Trophoblast cell (in vitro differentiated cells and primary cell): Measurements from ENCODE around the gene SKI.
A peak's percentile ranks its signal among the peaks of the same experiment; 100 is the strongest.

Experiments
- DNase-seq, 2 donors: peaks; one replicate each; pipeline ENCODE4 v3.0.0-alpha.2; 2016
- H2AFZ ChIP-seq: 2 replicates; pipeline ENCODE4 v1.6.1; 2013; ENCODE audit warnings: low read length, moderate library complexity, mild to moderate bottlenecking; ENCODE audit not compliant: insufficient read depth, poor library complexity
- H2AK5ac ChIP-seq: 2 replicates; pipeline ENCODE4 v1.6.1; 2013; ENCODE audit warnings: mild to moderate bottlenecking, low read length
- H2BK120ac ChIP-seq: 2 replicates; pipeline ENCODE4 v1.6.1; 2013; ENCODE audit warnings: low read length, mild to moderate bottlenecking, moderate library complexity; ENCODE audit not compliant: insufficient read depth, poor library complexity
- H2BK12ac ChIP-seq: 2 replicates; pipeline ENCODE4 v1.6.1; 2013; ENCODE audit warnings: mild to moderate bottlenecking, low read length, moderate library complexity
- H2BK5ac ChIP-seq: 2 replicates; pipeline ENCODE4 v1.6.1; 2013; ENCODE audit warnings: low read length, low read depth, moderate library complexity, mild to moderate bottlenecking; ENCODE audit not compliant: poor library complexity
- H3K14ac ChIP-seq: 2 replicates; pipeline ENCODE4 v1.6.1; 2013; ENCODE audit warnings: mild to moderate bottlenecking, low read length
- H3K18ac ChIP-seq: 2 replicates; pipeline ENCODE4 v1.6.1; 2013; ENCODE audit warnings: mild to moderate bottlenecking, low read length
- H3K23ac ChIP-seq: 2 replicates; pipeline ENCODE4 v1.6.1; 2013; ENCODE audit warnings: low read length
- H3K27ac ChIP-seq: 2 replicates; pipeline ENCODE4 v1.5.1; 2013; ENCODE audit warnings: low read depth, mild to moderate bottlenecking, inconsistent platforms, low read length, moderate library complexity
- H3K27me3 ChIP-seq: 2 replicates; pipeline ENCODE4 v1.6.1; 2013; ENCODE audit warnings: inconsistent platforms, mild to moderate bottlenecking, low read length, moderate library complexity; ENCODE audit not compliant: insufficient read depth
- H3K36me3 ChIP-seq, 2 experiments: 1 replicate in 1 of 2; 2 replicates in 1 of 2; pipeline ENCODE4 v1.6.1; 2013; ENCODE audit warnings: low read length in 2 of 2, mild to moderate bottlenecking in 2 of 2, moderate library complexity in 1 of 2; ENCODE audit not compliant: insufficient read depth in 2 of 2, control insufficient read depth in 1 of 2
- H3K4ac ChIP-seq: 2 replicates; pipeline ENCODE4 v1.6.1; 2013; ENCODE audit warnings: low read depth, mild to moderate bottlenecking, low read length, moderate library complexity
- H3K4me1 ChIP-seq, 2 experiments: 1 replicate in 1 of 2; 2 replicates in 1 of 2; pipeline ENCODE4 v1.6.1; 2013; ENCODE audit warnings: low read length in 2 of 2, mild to moderate bottlenecking in 2 of 2, moderate library complexity in 1 of 2; ENCODE audit not compliant: insufficient read depth in 2 of 2, control insufficient read depth in 1 of 2
- H3K4me2 ChIP-seq: 2 replicates; pipeline ENCODE4 v1.6.1; 2013; ENCODE audit warnings: inconsistent platforms, mild to moderate bottlenecking, low read length, moderate library complexity
- H3K4me3 ChIP-seq: 2 replicates; pipeline ENCODE4 v1.5.1; 2013; ENCODE audit warnings: mild to moderate bottlenecking, low read depth, low read length, inconsistent platforms
- H3K79me1 ChIP-seq: one replicate; pipeline ENCODE4 v1.6.1; 2013; ENCODE audit warnings: low read length
- H3K79me2 ChIP-seq: 2 replicates; pipeline ENCODE4 v1.6.1; 2013; ENCODE audit warnings: low read length, mild to moderate bottlenecking; ENCODE audit not compliant: control insufficient read depth, insufficient read depth, poor library complexity
- H3K9ac ChIP-seq: 2 replicates; pipeline ENCODE4 v1.6.1; 2013; ENCODE audit warnings: mild to moderate bottlenecking, low read length
- H3K9me3 ChIP-seq: 2 replicates; pipeline ENCODE4 v1.6.1; 2013; ENCODE audit warnings: low read depth, mild to moderate bottlenecking, control low read depth, inconsistent platforms, low read length; ENCODE audit not compliant: insufficient read depth
- H4K12ac ChIP-seq: 2 replicates; pipeline ENCODE4 v1.6.1; 2013; ENCODE audit warnings: low read depth, mild to moderate bottlenecking, low read length, moderate library complexity
- H4K8ac ChIP-seq: 2 replicates; pipeline ENCODE4 v1.6.1; 2013; ENCODE audit warnings: low read depth, mild to moderate bottlenecking, low read length, moderate library complexity
- H4K91ac ChIP-seq: one replicate; pipeline ENCODE4 v1.6.1; 2013; ENCODE audit warnings: low read depth, mild to moderate bottlenecking, low read length, moderate library complexity
- WGBS: extraction: QIAGEN DNeasy Blood & Tissue Kit; methylation state at CpG from one replicate; pipeline ENCODE4 v1.1.7; 2013; ENCODE audit warnings: missing lambda C conversion rate; ENCODE audit not compliant: insufficient read length, insufficient coverage; ENCODE audit errors: extremely low coverage; 5-methylcytosine and 5-hydroxymethylcytosine counted together

SKI gene

GRCh38 chr1:2343023-2343935 is 115.2 kb downstream of the SKI start:
- Histone ChIP-seq H3K4me1 (no peaks in the 10 kb centered on the region), H4K91ac (no peak overlapping the region), H3K79me2 (no peaks in the 10 kb centered on the region), H3K4me2 (no peak overlapping the region), H4K12ac (no peak overlapping the region), H3K27ac (no peak overlapping the region), H3K9ac (no peak overlapping the region), H3K18ac (no peak overlapping the region), H3K27me3 (no peaks in the 10 kb centered on the region), H3K36me3 (no peaks in the 10 kb centered on the region), H3K4me3 (no peak overlapping the region), H3K79me1 (no peaks in the 10 kb centered on the region), H2BK5ac (no peak overlapping the region), H4K8ac (no peak overlapping the region), H3K14ac (no peak overlapping the region), H3K9me3 (peaks cover 5% of the 10 kb centered on the region), H2AK5ac (no peak overlapping the region), H2BK12ac (no peak overlapping the region), H2AFZ (no peak overlapping the region), H3K23ac (no peak overlapping the region), H2BK120ac (no peak overlapping the region), H3K4ac (no peak overlapping the region)
- WGBS: no CpG with 5 or more reads among the region's 39 CpGs
- DNase-seq: no peak

GRCh38 chr1:2344121-2344681 is 116.1 kb downstream of the SKI start:
- H3K36me3 ChIP-seq: no peaks in the 10 kb centered on the region
- H3K18ac ChIP-seq: no peak overlapping the region
- no peak overlapping the region for H3K4ac ChIP-seq
- H3K9me3 ChIP-seq: peaks cover 5% of the 10 kb centered on the region
- H2BK120ac ChIP-seq: no peak overlapping the region
- no peaks in the 10 kb centered on the region for H3K79me1 ChIP-seq
- no peak overlapping the region for H3K27ac ChIP-seq
- H2BK5ac ChIP-seq: no peak overlapping the region
- H3K27me3 ChIP-seq: no peaks in the 10 kb centered on the region
- peak in 1 of 2 donors; percentile 39 for DNase-seq
- H2AFZ ChIP-seq: no peak overlapping the region
- H2AK5ac ChIP-seq: no peak overlapping the region
- no peak overlapping the region for H3K23ac ChIP-seq
- H3K4me1 ChIP-seq: no peaks in the 10 kb centered on the region
- no peak overlapping the region for H3K9ac ChIP-seq
- no CpG with 5 or more reads among the region's 24 CpGs for WGBS
- H3K4me2 ChIP-seq: no peak overlapping the region
- no peak overlapping the region for H4K12ac ChIP-seq
- no peak overlapping the region for H3K14ac ChIP-seq
- no peaks in the 10 kb centered on the region for H3K79me2 ChIP-seq
- H4K8ac ChIP-seq: no peak overlapping the region
- H2BK12ac ChIP-seq: no peak overlapping the region
- no peak overlapping the region for H4K91ac ChIP-seq
- H3K4me3 ChIP-seq: no peak overlapping the region

GRCh38 chr1:2344744-2345296 is 116.7 kb downstream of the SKI start:
- Histone ChIP-seq H3K14ac (no peak overlapping the region), H3K23ac (no peak overlapping the region), H3K79me1 (no peaks in the 10 kb centered on the region), H3K27me3 (no peaks in the 10 kb centered on the region), H3K4me3 (no peak overlapping the region), H3K36me3 (no peaks in the 10 kb centered on the region), H3K9me3 (peaks cover 5% of the 10 kb centered on the region), H4K8ac (no peak overlapping the region), H4K12ac (no peak overlapping the region), H3K4me2 (no peak overlapping the region), H3K9ac (no peak overlapping the region), H2BK12ac (no peak overlapping the region), H3K27ac (no peak overlapping the region), H4K91ac (no peak overlapping the region), H2BK5ac (no peak overlapping the region), H2AK5ac (no peak overlapping the region), H3K79me2 (no peaks in the 10 kb centered on the region), H3K4ac (no peak overlapping the region), H2AFZ (no peak overlapping the region), H3K18ac (no peak overlapping the region), H3K4me1 (no peaks in the 10 kb centered on the region), H2BK120ac (no peak overlapping the region)
- DNase-seq: no peak
- no CpG with 5 or more reads among the region's 29 CpGs for WGBS

GRCh38 chr1:2345297-2346075 is 117.4 kb downstream of the SKI start:
- Histone ChIP-seq H3K4ac (no peak overlapping the region), H3K14ac (no peak overlapping the region), H2BK5ac (no peak overlapping the region), H3K9ac (no peak overlapping the region), H4K12ac (no peak overlapping the region), H3K18ac (no peak overlapping the region), H3K4me2 (no peak overlapping the region), H3K4me3 (no peak overlapping the region), H3K36me3 (no peaks in the 10 kb centered on the region), H4K8ac (no peak overlapping the region), H2AFZ (no peak overlapping the region), H2BK12ac (no peak overlapping the region), H3K4me1 (no peaks in the 10 kb centered on the region), H3K27me3 (no peaks in the 10 kb centered on the region), H3K27ac (no peak overlapping the region), H3K23ac (no peak overlapping the region), H2BK120ac (no peak overlapping the region), H2AK5ac (no peak overlapping the region), H3K79me1 (no peaks in the 10 kb centered on the region), H3K9me3 (peaks cover 5% of the 10 kb centered on the region), H3K79me2 (no peaks in the 10 kb centered on the region), H4K91ac (no peak overlapping the region)
- no CpG with 5 or more reads among the region's 24 CpGs for WGBS
- DNase-seq: no peak
